Sigmoid colon (tissue), 7 donors: Measurements from ENCODE around the gene TRPM2. TPM values are rescaled to one million over a fixed set of nuclear protein-coding genes. Genes with fewer than 3 reads are reported as not detected.
A peak's percentile ranks its signal among the peaks of the same experiment; 100 is the strongest.

Experiments
- DNase-seq: peaks from one replicate; pipeline ENCODE4 v3.0.0-alpha.2; 2019
- H3K27ac ChIP-seq, 4 donors: fragments of 200-600 bp; sonication (generic); one replicate each; pipeline ENCODE4 v1.5.1; 2016 to 2019; ENCODE audit warnings: mild to moderate bottlenecking in 1 of 4
- H3K27me3 ChIP-seq, 3 donors: fragments of 200-600 bp; sonication (generic); one replicate each; pipeline ENCODE4 v1.5.1; 2019; ENCODE audit warnings: mild to moderate bottlenecking in 1 of 3
- H3K36me3 ChIP-seq, 4 donors: fragments of 200-600 bp; sonication (generic); one replicate each; pipeline ENCODE4 v1.5.1; 2016 to 2019
- H3K4me1 ChIP-seq, 4 donors: fragments of 200-600 bp; sonication (generic); one replicate each; pipeline ENCODE4 v1.5.1; 2017 to 2019
- H3K4me3 ChIP-seq, 4 donors: fragments of 200-600 bp; sonication (generic); one replicate each; pipeline ENCODE4 v1.5.1; 2017 to 2019; ENCODE audit warnings: mild to moderate bottlenecking in 2 of 4, moderate library complexity in 1 of 4
- H3K9me3 ChIP-seq, 4 donors: fragments of 200-600 bp in 3 of 4; sonication (generic) in 3 of 4; one replicate each; pipeline versions ENCODE4 v1.5.1 to v1.6.1; 2013 to 2019
- CTCF ChIP-seq, 4 experiments: fragments of 450-650 bp in 3 of 4; fragments of 200-600 bp in 1 of 4; IDR thresholded peaks; one replicate each; pipeline ENCODE4 v1.5.1; 2016 to 2019; ENCODE audit warnings: antibody characterized with exemption in 4 of 4, mild to moderate bottlenecking in 3 of 4, moderate library complexity in 2 of 4
- EP300 ChIP-seq, 4 donors: sonication (generic); formaldehyde crosslinking; IDR thresholded peaks; one replicate each; pipeline ENCODE4 v1.6.1; 2017; ENCODE audit warnings: antibody characterized with exemption in 4 of 4
- POLR2A ChIP-seq, 2 donors: fragments of 450-650 bp; IDR thresholded peaks; one replicate each; pipeline ENCODE4 v1.6.1; 2016; ENCODE audit warnings: antibody characterized with exemption in 2 of 2, mild to moderate bottlenecking in 2 of 2, moderate library complexity in 2 of 2
- POLR2AphosphoS5 ChIP-seq, 4 donors: sonication (generic); formaldehyde crosslinking; IDR thresholded peaks; one replicate each; pipeline ENCODE4 v1.6.1; 2017; ENCODE audit warnings: antibody characterized with exemption in 4 of 4
- WGBS, 2 donors: extraction: QIAGEN DNeasy Blood & Tissue Kit; methylation state at CpG; one replicate each; pipeline ENCODE4 v1.1.7; 2013; 5-methylcytosine and 5-hydroxymethylcytosine counted together
- intact Hi-C: fragments of 100-400 bp; cut with DNase I; formaldehyde crosslinking; loops from one replicate; pipeline ENCODE4 v1.15.1; 2023
- polyA plus RNA-seq, 3 donors: library from polyadenylated mRNA; stranded (reverse); fragments of 200-250 nt; gene quantifications; one replicate each; pipeline ENCODE4 v1.2.3, GENCODE V29; 2013
- total RNA-seq, 4 donors: library from RNA; depleted of rRNA; stranded (reverse); fragments of >200 nt; gene quantifications; one replicate each; pipeline ENCODE4 v1.1.0, GENCODE V29; 2016
- donor health status: healthy with polysubstance abuse.
- donor health status: Bipolar disorder and iron deficiency.
- donor health status: healthy.

Gene TRPM2
- total and polyA plus RNA-seq, 7 donors: 1.6 to 4.9 (median 3.4) TPM

- H3K9me3 ChIP-seq: no peaks in the 10 kb centered on the region
- peak; percentile 54 for DNase-seq
- peaks cover 0 to 11% (median 0%) of the 10 kb centered on the region in 4 donors for H3K36me3 ChIP-seq
- H3K27ac ChIP-seq: no peak overlapping the region
- intact Hi-C loops: loop anchor here (10.0 kb wide), 1 partner anchor 445 kb away; the partner anchor contains the start of gene TRAPPC10
- WGBS, 2 donors: 82 to 86% methylated on average over 14 of the region's 14 CpGs
- peaks cover 0 to 28% (median 18%) of the 10 kb centered on the region in 4 donors for H3K4me1 ChIP-seq
- TF ChIP-seq POLR2AphosphoS5 (IDR thresholded peaks at IDR 0.05): no peak
- no peak for TF ChIP-seq EP300 (IDR thresholded peaks at IDR 0.05)
- TF ChIP-seq CTCF (IDR thresholded peaks at IDR 0.05): no peak
- TF ChIP-seq POLR2A (IDR thresholded peaks at IDR 0.05): no peak
- H3K4me3 ChIP-seq: no peak overlapping the region
- H3K27me3 ChIP-seq: no peaks in the 10 kb centered on the region
These were observed 106.5 kb downstream of the TRPM2 start for GRCh38 chr21:44459712-44460440.

- TF ChIP-seq CTCF (IDR thresholded peaks at IDR 0.05) (no peak), POLR2AphosphoS5 (IDR thresholded peaks at IDR 0.05) (no peak), EP300 (IDR thresholded peaks at IDR 0.05) (no peak), POLR2A (IDR thresholded peaks at IDR 0.05) (no peak)
- H3K4me1 ChIP-seq: peaks cover 0 to 27% (median 16%) of the 10 kb centered on the region in 4 donors
- DNase-seq: no peak
- WGBS, 2 donors: 93 to 94% methylated on average over 8 of the region's 8 CpGs
- peaks cover 0 to 11% (median 0%) of the 10 kb centered on the region in 4 donors for H3K36me3 ChIP-seq
- no peak overlapping the region for H3K4me3 ChIP-seq
- no peaks in the 10 kb centered on the region for H3K9me3 ChIP-seq
- intact Hi-C loops: no loop called here
- no peaks in the 10 kb centered on the region for H3K27me3 ChIP-seq
- no peak overlapping the region for H3K27ac ChIP-seq
These were observed 107.0 kb downstream of the TRPM2 start for GRCh38 chr21:44460441-44460755.

- H3K9me3 ChIP-seq: no peaks in the 10 kb centered on the region
- TF ChIP-seq EP300 (IDR thresholded peaks at IDR 0.05) (no peak), CTCF (IDR thresholded peaks at IDR 0.05) (no peak), POLR2A (IDR thresholded peaks at IDR 0.05) (no peak), POLR2AphosphoS5 (IDR thresholded peaks at IDR 0.05) (no peak)
- no peak overlapping the region for H3K4me3 ChIP-seq
- H3K27me3 ChIP-seq: no peaks in the 10 kb centered on the region
- H3K4me1 ChIP-seq: peaks cover 0 to 24% (median 14%) of the 10 kb centered on the region in 4 donors
- H3K27ac ChIP-seq: no peak overlapping the region
- peak; percentile 53 for DNase-seq
- peaks cover 0 to 11% (median 0%) of the 10 kb centered on the region in 4 donors for H3K36me3 ChIP-seq
- intact Hi-C loops: no loop called here
- WGBS, 2 donors: 95 to 96% methylated on average over 8 of the region's 8 CpGs
These were observed 107.6 kb downstream of the TRPM2 start for GRCh38 chr21:44461005-44461404.

GRCh38 chr21:44461464-44462001 is 108.1 kb downstream of the TRPM2 start:
- intact Hi-C loops: no loop called here
- 81 to 88% methylated on average over 15 of the region's 15 CpGs for WGBS, 2 donors
- Histone ChIP-seq H3K9me3 (no peaks in the 10 kb centered on the region), H3K27ac (no peak overlapping the region), H3K4me3 (no peak overlapping the region), H3K27me3 (no peaks in the 10 kb centered on the region), H3K36me3 (peaks cover 0 to 11% (median 0%) of the 10 kb centered on the region in 4 donors), H3K4me1 (peaks cover 0 to 18% (median 8%) of the 10 kb centered on the region in 4 donors)
- TF ChIP-seq CTCF (IDR thresholded peaks at IDR 0.05): no peak
- TF ChIP-seq EP300 (IDR thresholded peaks at IDR 0.05): no peak
- TF ChIP-seq POLR2AphosphoS5 (IDR thresholded peaks at IDR 0.05): no peak
- no peak for TF ChIP-seq POLR2A (IDR thresholded peaks at IDR 0.05)
- DNase-seq: peak; percentile 62
